H9 (cell line): ENCODE results near the gene IGLON5. TPM values are rescaled to one million over a fixed set of nuclear protein-coding genes. Genes with fewer than 3 reads are reported as not detected.
A peak's percentile ranks its signal among the peaks of the same experiment; 100 is the strongest.

Experiments
- DNase-seq: peaks from one replicate; pipeline ENCODE4 v3.0.0-alpha.2; 2017
- H2AFZ ChIP-seq: one replicate; pipeline ENCODE4 v1.6.1; 2013; ENCODE audit warnings: mild to moderate bottlenecking, low read length, control low read depth, moderate library complexity
- H2AK5ac ChIP-seq: 2 replicates; pipeline ENCODE4 v1.6.1; 2013; ENCODE audit warnings: low read length, control low read depth, mixed read lengths; ENCODE audit not compliant: insufficient read length
- H2BK120ac ChIP-seq: one replicate; pipeline ENCODE4 v1.6.1; 2013; ENCODE audit warnings: low read depth, mild to moderate bottlenecking, low read length, control low read depth, inconsistent platforms; ENCODE audit not compliant: poor library complexity, severe bottlenecking
- H2BK12ac ChIP-seq: 2 replicates; pipeline ENCODE4 v1.6.1; 2013; ENCODE audit warnings: low read length, control low read depth, mixed read lengths, low read depth; ENCODE audit not compliant: insufficient read length
- H2BK15ac ChIP-seq: 2 replicates; pipeline ENCODE4 v1.6.1; 2013; ENCODE audit warnings: low read depth, low read length, control low read depth
- H2BK20ac ChIP-seq: one replicate; pipeline ENCODE4 v1.6.1; 2013; ENCODE audit warnings: low read depth, mild to moderate bottlenecking, low read length, control low read depth, inconsistent platforms; ENCODE audit not compliant: poor library complexity, severe bottlenecking
- H2BK5ac ChIP-seq: 2 replicates; pipeline ENCODE4 v1.6.1; 2013; ENCODE audit warnings: low read length, control low read depth, mixed read lengths; ENCODE audit not compliant: insufficient read length
- H3K14ac ChIP-seq: 2 replicates; pipeline ENCODE4 v1.6.1; 2013; ENCODE audit warnings: low read length, control low read depth; ENCODE audit not compliant: insufficient read depth
- H3K18ac ChIP-seq: 2 replicates; pipeline ENCODE4 v1.6.1; 2013; ENCODE audit warnings: low read depth, mild to moderate bottlenecking, mixed read lengths, low read length, control low read depth; ENCODE audit not compliant: insufficient read length
- H3K23ac ChIP-seq: 2 replicates; pipeline ENCODE4 v1.6.1; 2013; ENCODE audit warnings: low read length, control low read depth, mixed read lengths, low read depth; ENCODE audit not compliant: insufficient read length
- H3K23me2 ChIP-seq: 2 replicates; pipeline ENCODE4 v1.6.1; 2013; ENCODE audit warnings: low read depth, mild to moderate bottlenecking, mixed read lengths, low read length, control low read depth; ENCODE audit not compliant: insufficient read length, poor library complexity, severe bottlenecking
- H3K27ac ChIP-seq: 2 replicates; pipeline ENCODE4 v1.5.1; 2013; ENCODE audit warnings: low read length, control low read depth, mixed read lengths, low read depth; ENCODE audit not compliant: insufficient read length
- H3K27me3 ChIP-seq: 2 replicates; pipeline ENCODE4 v1.6.1; 2013; ENCODE audit warnings: low read length, control low read depth, inconsistent platforms; ENCODE audit not compliant: insufficient read depth
- H3K4ac ChIP-seq: 2 replicates; pipeline ENCODE4 v1.6.1; 2013; ENCODE audit warnings: low read depth, mild to moderate bottlenecking, control low read depth, inconsistent platforms, low read length, moderate library complexity
- H3K4me1 ChIP-seq: 2 replicates; pipeline ENCODE4 v1.6.1; 2013; ENCODE audit warnings: low read length, control low read depth, inconsistent platforms; ENCODE audit not compliant: insufficient read depth
- H3K4me2 ChIP-seq: 2 replicates; pipeline ENCODE4 v1.6.1; 2013; ENCODE audit warnings: low read length, control low read depth, mixed read lengths; ENCODE audit not compliant: insufficient read length, insufficient read depth
- H3K56ac ChIP-seq: 2 replicates; pipeline ENCODE4 v1.6.1; 2013; ENCODE audit warnings: low read depth, mild to moderate bottlenecking, mixed read lengths, low read length, control low read depth; ENCODE audit not compliant: insufficient read length
- H3K79me1 ChIP-seq: 2 replicates; pipeline ENCODE4 v1.6.1; 2013; ENCODE audit warnings: low read depth, mild to moderate bottlenecking, moderate library complexity, low read length, control low read depth, inconsistent platforms; ENCODE audit not compliant: insufficient read depth, poor library complexity, severe bottlenecking
- H3K79me2 ChIP-seq: 2 replicates; pipeline ENCODE4 v1.6.1; 2013; ENCODE audit warnings: low read length, control low read depth, inconsistent platforms; ENCODE audit not compliant: insufficient read depth
- H3K9ac ChIP-seq: 2 replicates; pipeline ENCODE4 v1.6.1; 2013; ENCODE audit warnings: low read length, control low read depth, mixed read lengths; ENCODE audit not compliant: insufficient read length; ENCODE audit errors: extremely low read depth
- H3K9me3 ChIP-seq: one replicate; pipeline ENCODE4 v1.6.1; 2013; ENCODE audit warnings: low read depth, low read length, inconsistent platforms; ENCODE audit not compliant: control insufficient read depth
- H3T11ph ChIP-seq: one replicate; pipeline ENCODE4 v1.6.1; 2013; ENCODE audit warnings: mild to moderate bottlenecking, low read length, control low read depth, inconsistent platforms
- H4K20me1 ChIP-seq: one replicate; pipeline ENCODE4 v1.6.1; 2013; ENCODE audit not compliant: control insufficient read depth, insufficient read length, insufficient read depth
- H4K5ac ChIP-seq: 2 replicates; pipeline ENCODE4 v1.6.1; 2013; ENCODE audit warnings: low read depth, mild to moderate bottlenecking, mixed read lengths, low read length, control low read depth; ENCODE audit not compliant: insufficient read length
- H4K8ac ChIP-seq: replicated peaks from 2 replicates; pipeline ENCODE4 v1.6.1; 2013; ENCODE audit warnings: low read length, control low read depth, mixed read lengths, low read depth; ENCODE audit not compliant: insufficient read length
- H4K91ac ChIP-seq: 2 replicates; pipeline ENCODE4 v1.6.1; 2013; ENCODE audit warnings: low read depth, mild to moderate bottlenecking, moderate library complexity, mixed read lengths, low read length, control low read depth; ENCODE audit not compliant: insufficient read length
- H3K27ac Mint-ChIP-seq, 3 experiments: 2 replicates in 2 of 3; 3 replicates in 1 of 3; pipeline ENCODE4 v1.8.0; 2020 to 2021; ENCODE audit warnings: mixed read lengths in 3 of 3, mild to moderate bottlenecking in 1 of 3, moderate library complexity in 1 of 3
- H3K27me3 Mint-ChIP-seq: 2 replicates; pipeline ENCODE4 v1.8.0; 2021; ENCODE audit warnings: low read depth, mild to moderate bottlenecking, moderate library complexity, mixed read lengths
- H3K36me3 Mint-ChIP-seq, 3 experiments: 2 replicates in 2 of 3; 3 replicates in 1 of 3; pipeline ENCODE4 v1.8.0; 2020 to 2021; ENCODE audit warnings: low read depth in 3 of 3, mixed read lengths in 3 of 3; ENCODE audit not compliant: insufficient read depth in 1 of 3
- H3K4me1 Mint-ChIP-seq, 2 experiments: 2 replicates each; pipeline ENCODE4 v1.8.0; 2020; ENCODE audit warnings: mixed read lengths in 2 of 2
- H3K4me3 Mint-ChIP-seq, 2 experiments: 2 replicates in 1 of 2; 3 replicates in 1 of 2; pipeline ENCODE4 v1.8.0; 2020 to 2021; ENCODE audit warnings: mild to moderate bottlenecking in 2 of 2, mixed read lengths in 2 of 2, moderate library complexity in 1 of 2
- H3K9me3 Mint-ChIP-seq, 2 experiments: 2 replicates in 1 of 2; 3 replicates in 1 of 2; pipeline ENCODE4 v1.8.0; 2020; ENCODE audit warnings: mild to moderate bottlenecking in 2 of 2, mixed read lengths in 2 of 2, moderate library complexity in 1 of 2
- WGBS: extraction: QIAGEN DNeasy Blood & Tissue Kit; methylation state at CpG from one replicate; pipeline ENCODE4 v1.1.7; 2013; ENCODE audit warnings: missing lambda C conversion rate, low lambda C conversion rate, mixed read lengths; ENCODE audit not compliant: insufficient read length; ENCODE audit errors: extremely low coverage; 5-methylcytosine and 5-hydroxymethylcytosine counted together
- total RNA-seq: library from RNA; stranded (reverse); gene quantifications from 2 replicates; pipeline ENCODE4 v1.2.1, GENCODE V29; 2021
- TF ChIP-seq, protein P1 (sequence below): fragments of 200-600 bp; sonication (generic); conservative IDR thresholded peaks from 3 replicates; pipeline ENCODE4 v1.8.0; 2021; ENCODE audit warnings: antibody characterized with exemption, mild to moderate bottlenecking

IGLON5 gene
- total RNA-seq, 1 experiment from 2014 or later: 41.4 TPM

DNA sequence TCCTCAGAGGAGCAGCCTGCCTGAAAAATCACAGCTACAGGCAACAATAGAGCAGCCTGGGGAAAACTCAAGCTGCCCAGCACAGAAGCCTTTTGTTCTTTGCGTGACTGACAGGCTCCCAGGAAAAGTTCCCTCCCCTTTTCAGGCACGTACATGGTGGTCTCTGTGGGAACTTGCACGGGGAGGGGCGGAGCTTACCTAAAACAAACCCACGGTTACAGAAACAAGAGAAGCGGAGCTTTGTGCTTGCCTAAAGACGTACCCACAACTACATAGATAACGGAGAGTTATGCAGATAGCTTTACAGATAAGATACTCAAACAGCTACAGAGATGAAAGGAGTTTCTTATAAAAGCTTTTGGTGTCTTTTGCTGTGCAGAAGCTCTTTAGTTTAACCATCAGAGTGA lies 43.3 kb downstream of the IGLON5 start:
- Histone ChIP-seq H3K4me1 (no peaks in the 10 kb centered on the region), H3K79me2 (no peaks in the 10 kb centered on the region), H3K4me2 (peak overlapping the region; percentile 20), H2BK5ac (no peak overlapping the region), H2AK5ac (no peak overlapping the region), H2BK12ac (no peak overlapping the region), H4K91ac (no peak overlapping the region), H3K9ac (no peak overlapping the region), H2BK15ac (no peak overlapping the region), H3K56ac (no peak overlapping the region), H3K14ac (no peak overlapping the region), H3T11ph (no peak overlapping the region), H3K27ac (no peak overlapping the region), H2BK120ac (no peak overlapping the region), H4K8ac (no peak overlapping the region), H2AFZ (no peak overlapping the region), H3K27me3 (no peaks in the 10 kb centered on the region), H3K23ac (no peak overlapping the region), H2BK20ac (no peak overlapping the region), H3K9me3 (no peaks in the 10 kb centered on the region), H3K18ac (no peak overlapping the region), H3K23me2 (no peaks in the 10 kb centered on the region), H4K20me1 (no peaks in the 10 kb centered on the region), H3K79me1 (no peaks in the 10 kb centered on the region), H3K4ac (no peak overlapping the region), H4K5ac (no peak overlapping the region)
- Mint-ChIP-seq H3K9me3 (no peaks in the 10 kb centered on the region), H3K36me3 (peaks cover 4 to 22% (median 7%) of the 10 kb centered on the region in 3 experiments; a peak in 6 of 7 replicates), H3K27me3 (no peaks in the 10 kb centered on the region), H3K27ac (peak overlapping the region in 1 of 3 experiments; percentile 82; a peak in 1 of 7 replicates), H3K4me1 (peaks cover 13 to 21% of the 10 kb centered on the region in 2 experiments), H3K4me3 (no peak overlapping the region)
- peak; percentile 73 for DNase-seq
- TF ChIP-seq, protein P1, sequence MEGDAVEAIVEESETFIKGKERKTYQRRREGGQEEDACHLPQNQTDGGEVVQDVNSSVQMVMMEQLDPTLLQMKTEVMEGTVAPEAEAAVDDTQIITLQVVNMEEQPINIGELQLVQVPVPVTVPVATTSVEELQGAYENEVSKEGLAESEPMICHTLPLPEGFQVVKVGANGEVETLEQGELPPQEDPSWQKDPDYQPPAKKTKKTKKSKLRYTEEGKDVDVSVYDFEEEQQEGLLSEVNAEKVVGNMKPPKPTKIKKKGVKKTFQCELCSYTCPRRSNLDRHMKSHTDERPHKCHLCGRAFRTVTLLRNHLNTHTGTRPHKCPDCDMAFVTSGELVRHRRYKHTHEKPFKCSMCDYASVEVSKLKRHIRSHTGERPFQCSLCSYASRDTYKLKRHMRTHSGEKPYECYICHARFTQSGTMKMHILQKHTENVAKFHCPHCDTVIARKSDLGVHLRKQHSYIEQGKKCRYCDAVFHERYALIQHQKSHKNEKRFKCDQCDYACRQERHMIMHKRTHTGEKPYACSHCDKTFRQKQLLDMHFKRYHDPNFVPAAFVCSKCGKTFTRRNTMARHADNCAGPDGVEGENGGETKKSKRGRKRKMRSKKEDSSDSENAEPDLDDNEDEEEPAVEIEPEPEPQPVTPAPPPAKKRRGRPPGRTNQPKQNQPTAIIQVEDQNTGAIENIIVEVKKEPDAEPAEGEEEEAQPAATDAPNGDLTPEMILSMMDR: no peak
- no CpG with 5 or more reads among the region's 8 CpGs for WGBS
